ENCODE results near the gene KHDC3L.

DNA sequence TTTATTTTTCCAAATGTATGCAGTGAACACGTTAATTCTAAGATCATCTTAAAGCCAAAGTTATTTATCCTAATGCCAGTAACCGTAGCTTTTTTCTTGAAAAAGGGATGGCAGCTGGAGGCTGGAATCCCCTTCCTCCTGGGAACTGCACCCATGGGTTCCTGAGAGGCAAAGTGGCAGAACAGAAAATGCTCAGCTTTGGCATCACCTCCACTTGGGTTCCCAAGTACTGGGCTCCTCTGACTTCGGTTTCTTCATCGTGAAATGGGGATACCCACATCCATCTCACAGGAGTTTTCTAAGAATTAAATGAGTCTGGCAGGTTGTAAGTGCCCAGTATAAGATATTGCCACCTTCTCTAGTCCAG is 26.0 kb downstream of the KHDC3L start:
- no peak for TF ChIP-seq EZH2phosphoT487 (IDR thresholded peaks at IDR 0.05; ENCODE audit: low read depth)
- TF ChIP-seq, protein P1, sequence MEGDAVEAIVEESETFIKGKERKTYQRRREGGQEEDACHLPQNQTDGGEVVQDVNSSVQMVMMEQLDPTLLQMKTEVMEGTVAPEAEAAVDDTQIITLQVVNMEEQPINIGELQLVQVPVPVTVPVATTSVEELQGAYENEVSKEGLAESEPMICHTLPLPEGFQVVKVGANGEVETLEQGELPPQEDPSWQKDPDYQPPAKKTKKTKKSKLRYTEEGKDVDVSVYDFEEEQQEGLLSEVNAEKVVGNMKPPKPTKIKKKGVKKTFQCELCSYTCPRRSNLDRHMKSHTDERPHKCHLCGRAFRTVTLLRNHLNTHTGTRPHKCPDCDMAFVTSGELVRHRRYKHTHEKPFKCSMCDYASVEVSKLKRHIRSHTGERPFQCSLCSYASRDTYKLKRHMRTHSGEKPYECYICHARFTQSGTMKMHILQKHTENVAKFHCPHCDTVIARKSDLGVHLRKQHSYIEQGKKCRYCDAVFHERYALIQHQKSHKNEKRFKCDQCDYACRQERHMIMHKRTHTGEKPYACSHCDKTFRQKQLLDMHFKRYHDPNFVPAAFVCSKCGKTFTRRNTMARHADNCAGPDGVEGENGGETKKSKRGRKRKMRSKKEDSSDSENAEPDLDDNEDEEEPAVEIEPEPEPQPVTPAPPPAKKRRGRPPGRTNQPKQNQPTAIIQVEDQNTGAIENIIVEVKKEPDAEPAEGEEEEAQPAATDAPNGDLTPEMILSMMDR (IDR thresholded peaks at IDR 0.05; ENCODE audit: low read depth, low read length): no peak

Data from OCI-LY3 (cell line).